ENCODE data around the gene GPC3.

The GPC3 gene

GRCh38 chrX:133966199-133966598, 19.2 kb downstream of the GPC3 start:
- Mint-ChIP-seq H3K9me3 (ENCODE audit: low read depth) (no peaks in the 10 kb centered on the region), H3K27me3 (no peaks in the 10 kb centered on the region), H3K27ac (no peak overlapping the region), H3K4me3 (no peak overlapping the region), H3K4me1 (ENCODE audit: low read depth) (peaks cover 3% of the 10 kb centered on the region), H3K36me3 (no peaks in the 10 kb centered on the region)

GRCh38 chrX:133965321-133965720, 20.1 kb downstream of the GPC3 start:
- peaks cover 3% of the 10 kb centered on the region for H3K4me1 Mint-ChIP-seq (ENCODE audit: low read depth)
- no peaks in the 10 kb centered on the region for H3K9me3 Mint-ChIP-seq (ENCODE audit: low read depth)
- no peak overlapping the region for H3K27ac Mint-ChIP-seq
- H3K36me3 Mint-ChIP-seq: no peaks in the 10 kb centered on the region
- H3K27me3 Mint-ChIP-seq: no peaks in the 10 kb centered on the region
- no peak overlapping the region for H3K4me3 Mint-ChIP-seq

GRCh38 chrX:133961046-133961445, 24.3 kb downstream of the GPC3 start:
- Mint-ChIP-seq H3K27ac (no peak overlapping the region), H3K36me3 (no peaks in the 10 kb centered on the region)

GRCh38 chrX:133959972-133960371, 25.4 kb downstream of the GPC3 start:
- Mint-ChIP-seq H3K4me1 (ENCODE audit: low read depth) (peaks cover 3% of the 10 kb centered on the region), H3K27ac (no peak overlapping the region), H3K4me3 (no peak overlapping the region), H3K27me3 (peaks cover under 1% of the 10 kb centered on the region), H3K9me3 (ENCODE audit: low read depth) (no peaks in the 10 kb centered on the region), H3K36me3 (peaks cover 4% of the 10 kb centered on the region)

More at GRCh38 chrX:133961046-133961445, 24.3 kb downstream of the GPC3 start:
- Mint-ChIP-seq H3K27me3 (no peaks in the 10 kb centered on the region), H3K4me1 (ENCODE audit: low read depth) (peaks cover 3% of the 10 kb centered on the region), H3K9me3 (ENCODE audit: low read depth) (no peaks in the 10 kb centered on the region), H3K4me3 (no peak overlapping the region)

- H3K27me3 Mint-ChIP-seq: peaks cover 2% of the 10 kb centered on the region
- no peaks in the 10 kb centered on the region for H3K9me3 Mint-ChIP-seq (ENCODE audit: low read depth)
- no peak overlapping the region for H3K4me3 Mint-ChIP-seq
- no peaks in the 10 kb centered on the region for H3K4me1 Mint-ChIP-seq (ENCODE audit: low read depth)
- H3K36me3 Mint-ChIP-seq: peaks cover 5% of the 10 kb centered on the region
- no peak overlapping the region for H3K27ac Mint-ChIP-seq
Measured at GRCh38 chrX:133958997-133959688, 26.3 kb downstream of the GPC3 start.

GRCh38 chrX:133956570-133957340, 28.6 kb downstream of the GPC3 start:
- Mint-ChIP-seq H3K27ac (no peak overlapping the region), H3K4me3 (no peak overlapping the region), H3K27me3 (peaks cover 2% of the 10 kb centered on the region), H3K36me3 (peaks cover 9% of the 10 kb centered on the region), H3K9me3 (ENCODE audit: low read depth) (peaks cover 6% of the 10 kb centered on the region), H3K4me1 (ENCODE audit: low read depth) (no peaks in the 10 kb centered on the region)

- Mint-ChIP-seq H3K27ac (no peak overlapping the region), H3K4me1 (ENCODE audit: low read depth) (no peaks in the 10 kb centered on the region), H3K4me3 (no peak overlapping the region), H3K27me3 (peaks cover 2% of the 10 kb centered on the region), H3K36me3 (peaks cover 9% of the 10 kb centered on the region), H3K9me3 (ENCODE audit: low read depth) (peaks cover 6% of the 10 kb centered on the region)
Measured at GRCh38 chrX:133953785-133954355, 31.5 kb downstream of the GPC3 start.

GRCh38 chrX:133953078-133953477, 32.3 kb downstream of the GPC3 start:
- Mint-ChIP-seq H3K9me3 (ENCODE audit: low read depth) (peaks cover 6% of the 10 kb centered on the region), H3K27ac (no peak overlapping the region), H3K36me3 (peaks cover 9% of the 10 kb centered on the region), H3K4me3 (no peak overlapping the region), H3K4me1 (ENCODE audit: low read depth) (no peaks in the 10 kb centered on the region), H3K27me3 (peaks cover 2% of the 10 kb centered on the region)

GRCh38 chrX:133951098-133951497, 34.3 kb downstream of the GPC3 start:
- Mint-ChIP-seq H3K36me3 (peaks cover 9% of the 10 kb centered on the region), H3K27ac (no peak overlapping the region), H3K27me3 (peaks cover 2% of the 10 kb centered on the region), H3K4me1 (ENCODE audit: low read depth) (no peaks in the 10 kb centered on the region), H3K4me3 (no peak overlapping the region), H3K9me3 (ENCODE audit: low read depth) (peaks cover 6% of the 10 kb centered on the region)

GRCh38 chrX:133950214-133950613, 35.2 kb downstream of the GPC3 start:
- Mint-ChIP-seq H3K27ac (no peak overlapping the region), H3K9me3 (ENCODE audit: low read depth) (peaks cover 6% of the 10 kb centered on the region), H3K36me3 (peaks cover 7% of the 10 kb centered on the region), H3K27me3 (peaks cover 2% of the 10 kb centered on the region), H3K4me3 (no peak overlapping the region), H3K4me1 (ENCODE audit: low read depth) (no peaks in the 10 kb centered on the region)

GRCh38 chrX:133948895-133949294, 36.5 kb downstream of the GPC3 start:
- Mint-ChIP-seq H3K4me1 (ENCODE audit: low read depth) (no peaks in the 10 kb centered on the region), H3K9me3 (ENCODE audit: low read depth) (peaks cover 5% of the 10 kb centered on the region), H3K36me3 (peaks cover 3% of the 10 kb centered on the region), H3K27me3 (no peaks in the 10 kb centered on the region), H3K27ac (no peak overlapping the region), H3K4me3 (no peak overlapping the region)

GRCh38 chrX:133947996-133948395, 37.4 kb downstream of the GPC3 start:
- Mint-ChIP-seq H3K4me3 (no peak overlapping the region), H3K36me3 (no peaks in the 10 kb centered on the region), H3K27ac (no peak overlapping the region), H3K27me3 (no peaks in the 10 kb centered on the region), H3K4me1 (ENCODE audit: low read depth) (no peaks in the 10 kb centered on the region), H3K9me3 (ENCODE audit: low read depth) (no peaks in the 10 kb centered on the region)

- Mint-ChIP-seq H3K4me3 (no peak overlapping the region), H3K4me1 (ENCODE audit: low read depth) (no peaks in the 10 kb centered on the region), H3K27ac (no peak overlapping the region), H3K27me3 (no peaks in the 10 kb centered on the region), H3K36me3 (no peaks in the 10 kb centered on the region), H3K9me3 (ENCODE audit: low read depth) (no peaks in the 10 kb centered on the region)
Measured at GRCh38 chrX:133947022-133947421, 38.4 kb downstream of the GPC3 start.

- H3K9me3 Mint-ChIP-seq (ENCODE audit: low read depth): no peaks in the 10 kb centered on the region
- H3K27me3 Mint-ChIP-seq: no peaks in the 10 kb centered on the region
- peaks cover 5% of the 10 kb centered on the region for H3K4me1 Mint-ChIP-seq (ENCODE audit: low read depth)
- H3K4me3 Mint-ChIP-seq: no peak overlapping the region
- H3K27ac Mint-ChIP-seq: no peak overlapping the region
- H3K36me3 Mint-ChIP-seq: no peaks in the 10 kb centered on the region
Measured at GRCh38 chrX:133943507-133943906, 41.9 kb downstream of the GPC3 start.

- no peak overlapping the region for H3K4me3 Mint-ChIP-seq
- H3K36me3 Mint-ChIP-seq: no peaks in the 10 kb centered on the region
- H3K9me3 Mint-ChIP-seq (ENCODE audit: low read depth): no peaks in the 10 kb centered on the region
- peaks cover 5% of the 10 kb centered on the region for H3K4me1 Mint-ChIP-seq (ENCODE audit: low read depth)
- H3K27me3 Mint-ChIP-seq: no peaks in the 10 kb centered on the region
- H3K27ac Mint-ChIP-seq: no peak overlapping the region
Measured at GRCh38 chrX:133939655-133940302, 45.6 kb downstream of the GPC3 start.

All from activated naive CD8-positive, alpha-beta T cell (primary cell).